ENCODE results near the gene CYSLTR2. TPM values are rescaled to one million over a fixed set of nuclear protein-coding genes. Genes with fewer than 3 reads are reported as not detected.

CYSLTR2 gene
- total and polyA plus RNA-seq, 2 experiments from 2014 or later, result not detected

GRCh38 chr13:48760626-48761025 lies 106.9 kb downstream of the CYSLTR2 start:
- no peak overlapping the region for H3K4me2 ChIP-seq (ENCODE audit: unreplicated experiment)
- no peak overlapping the region for H3K9ac ChIP-seq
- H3K36me3 ChIP-seq (ENCODE audit: low read depth), result no peaks in the 10 kb centered on the region
- TF ChIP-seq EZH2 (IDR thresholded peaks at IDR 0.05; ENCODE audit: insufficient read depth, poor library complexity, severe bottlenecking) (no peak), EZH2phosphoT487 (IDR thresholded peaks at IDR 0.05; ENCODE audit: insufficient read depth, low read depth) (no peak)
- H4K20me1 ChIP-seq (ENCODE audit: insufficient read depth), result no peaks in the 10 kb centered on the region
- no peaks in the 10 kb centered on the region for H3K4me1 ChIP-seq (ENCODE audit: insufficient read depth)
- 84 to 85% methylated on average over 9 of the region's 9 CpGs for WGBS, 2 experiments (ENCODE audit: low coverage in 1 of 2, low lambda C conversion rate in 2 of 2, missing lambda C conversion rate in 2 of 2)
- H2AFZ ChIP-seq, result no peak overlapping the region
- no peaks in the 10 kb centered on the region for H3F3A ChIP-seq (ENCODE audit: insufficient read depth)
- H3K27ac ChIP-seq, result no peak overlapping the region
- no peaks in the 10 kb centered on the region for H3K79me2 ChIP-seq (ENCODE audit: insufficient read depth)
- 0 out of 2 replicates have a peak, but pooled peaks cover 16% of the 10 kb centered on the region for H3K27me3 ChIP-seq (replicated peaks; ENCODE audit: insufficient read depth)
- no peaks in the 10 kb centered on the region for H3K9me2 ChIP-seq (ENCODE audit: insufficient read depth)
- H3K4me3 ChIP-seq, result no peak overlapping the region
- DNase-seq, result no peak
- in situ Hi-C loops (cut with MboI), result no loop called here
- H3K9me3 ChIP-seq (ENCODE audit: low read depth), result peaks cover 5% of the 10 kb centered on the region

Other genes with a start within 250 kb of the CYSLTR2 start
- 2.8 and 8.1 TPM in 2 replicates for gene LPAR6, start 240.8 kb upstream of the CYSLTR2 start, total RNA-seq (2014; rRNA removed; shearing (Covaris generic))
- 3.8 and 6.6 TPM in 2 replicates for gene LPAR6, start 240.8 kb upstream of the CYSLTR2 start, polyA plus RNA-seq (2016; fragmentation: Nextera tagmentation; extraction: Ambion mirVana)
- gene RCBTB2, start 120.8 kb upstream of the CYSLTR2 start, total RNA-seq (2014; rRNA removed; shearing (Covaris generic)), result 8.0 and 20.4 TPM in 2 replicates
- 9.1 and 9.4 TPM in 2 replicates for gene RCBTB2, start 120.8 kb upstream of the CYSLTR2 start, polyA plus RNA-seq (2016; fragmentation: Nextera tagmentation; extraction: Ambion mirVana)